SIG-M5 treated with dmso at 0.1 percent for 504 hours (cell line): ENCODE data around the gene RTL10.
"Not testable (repeated sequence)": the region's sequence is repeated elsewhere in the genome, so short reads cannot be mapped to it uniquely, and the experiment has no call there.

Source experiments
- DNase-seq: peaks from one replicate; lab custom pipeline; 2025; ENCODE audit not compliant: unreplicated experiment; lab: John Stamatoyannopoulos, UW

RTL10 gene

GRCh38 chr22:19889951-19890350 is 35.3 kb upstream of the RTL10 start:
- no peak for DNase-seq

DNA sequence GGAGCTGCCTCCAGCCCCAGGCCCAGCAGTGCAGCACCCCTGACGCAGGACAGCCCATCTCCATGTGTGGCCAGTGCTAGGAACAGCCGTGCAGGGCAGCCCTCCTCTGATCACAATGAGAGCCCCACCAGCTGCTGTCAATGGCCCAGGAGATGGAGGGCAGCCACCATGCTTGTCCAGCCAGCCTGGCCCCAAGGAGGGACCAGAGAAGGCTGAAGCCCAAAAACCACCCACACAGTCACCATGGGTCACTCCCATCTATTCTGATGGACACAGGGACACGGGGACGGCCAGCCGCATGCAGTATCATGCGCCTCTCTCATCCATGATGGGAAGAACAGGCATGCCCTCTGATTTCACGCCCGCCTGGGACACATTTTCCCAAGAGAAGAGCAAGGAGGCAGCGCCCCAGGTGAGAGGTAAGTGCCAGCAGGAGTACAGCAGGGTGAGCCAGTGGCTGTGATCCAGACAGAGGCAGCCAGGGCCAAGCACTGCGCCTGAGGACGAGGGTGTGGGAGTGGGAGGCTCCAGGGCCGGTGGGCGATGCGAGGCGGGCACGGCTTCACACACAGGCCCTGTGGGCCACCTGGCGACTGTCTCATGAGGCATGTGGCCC is 33.6 kb upstream of the RTL10 start:
- no peak for DNase-seq

GRCh38 chr22:19887256-19887985 is 32.7 kb upstream of the RTL10 start:
- no peak for DNase-seq

- DNase-seq: peak; percentile 99
Observed at GRCh38 chr22:19886605-19887255, 32.1 kb upstream of the RTL10 start.

- DNase-seq: no peak
Observed at GRCh38 chr22:19885841-19886592, 31.3 kb upstream of the RTL10 start.

GRCh38 chr22:19884954-19885751 is 30.5 kb upstream of the RTL10 start:
- DNase-seq: no peak

DNA sequence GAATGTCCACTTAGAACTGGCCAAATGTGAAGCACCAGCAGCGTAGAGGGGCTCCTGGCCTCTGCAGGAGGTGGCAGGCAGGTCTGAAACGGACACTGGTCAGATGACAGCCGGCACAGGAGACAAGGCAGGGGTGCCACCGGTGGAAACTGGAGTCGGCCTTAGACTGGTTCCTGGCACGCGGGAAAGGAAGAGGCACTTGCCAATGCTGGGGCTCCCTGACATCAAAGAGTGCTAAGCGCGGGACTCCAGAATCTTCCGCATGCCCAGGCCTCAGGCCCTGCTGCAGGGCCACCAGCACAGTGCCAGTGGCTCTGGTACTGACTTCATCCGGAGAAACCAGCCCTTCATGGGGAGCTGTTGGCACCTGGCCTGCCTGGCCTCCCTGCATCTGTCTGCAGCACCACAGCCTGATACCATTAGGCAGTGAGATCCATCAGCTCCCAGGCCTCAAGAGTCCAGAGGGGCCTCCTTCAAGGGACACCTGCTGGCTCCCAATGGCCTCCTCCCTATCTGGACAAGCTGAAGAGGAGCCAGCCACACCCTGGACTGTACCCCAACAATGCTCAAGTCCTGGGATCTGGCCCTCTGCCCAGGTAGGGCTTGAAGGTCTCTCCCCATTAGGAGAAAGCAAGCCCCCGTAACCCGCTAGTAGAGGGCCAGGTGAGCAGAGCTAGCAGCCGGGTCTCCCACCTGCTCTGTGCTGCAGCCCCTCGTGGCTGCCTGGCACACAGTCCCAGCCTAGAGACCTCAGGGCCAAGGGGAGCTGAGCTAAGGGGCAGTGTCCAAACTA is 29.7 kb upstream of the RTL10 start:
- DNase-seq: no peak

DNA sequence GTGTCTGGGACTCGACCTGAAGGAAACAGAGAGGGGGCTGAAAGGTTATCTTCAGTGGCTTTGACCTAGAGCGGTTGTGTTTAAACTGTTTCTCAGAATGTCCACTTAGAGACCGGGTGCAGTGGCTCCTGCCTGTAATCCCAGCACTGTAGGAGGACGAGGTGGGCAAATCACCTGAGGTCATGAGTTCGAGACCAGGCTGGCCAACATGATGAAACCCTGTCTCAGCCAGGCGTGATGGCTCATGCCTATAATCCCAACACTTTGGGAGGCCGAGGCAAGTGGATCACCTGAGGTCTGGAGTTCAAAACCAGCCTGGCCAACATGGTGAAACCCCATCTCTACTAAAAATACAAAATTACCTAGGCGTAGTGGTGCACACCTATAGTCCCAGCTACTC is 28.8 kb upstream of the RTL10 start:
- DNase-seq: not testable (repeated sequence)

- DNase-seq: no peak
Observed at GRCh38 chr22:19882446-19883381, 28.0 kb upstream of the RTL10 start.

- peak; percentile 29 for DNase-seq
Observed at GRCh38 chr22:19880786-19881569, 26.3 kb upstream of the RTL10 start.

DNA sequence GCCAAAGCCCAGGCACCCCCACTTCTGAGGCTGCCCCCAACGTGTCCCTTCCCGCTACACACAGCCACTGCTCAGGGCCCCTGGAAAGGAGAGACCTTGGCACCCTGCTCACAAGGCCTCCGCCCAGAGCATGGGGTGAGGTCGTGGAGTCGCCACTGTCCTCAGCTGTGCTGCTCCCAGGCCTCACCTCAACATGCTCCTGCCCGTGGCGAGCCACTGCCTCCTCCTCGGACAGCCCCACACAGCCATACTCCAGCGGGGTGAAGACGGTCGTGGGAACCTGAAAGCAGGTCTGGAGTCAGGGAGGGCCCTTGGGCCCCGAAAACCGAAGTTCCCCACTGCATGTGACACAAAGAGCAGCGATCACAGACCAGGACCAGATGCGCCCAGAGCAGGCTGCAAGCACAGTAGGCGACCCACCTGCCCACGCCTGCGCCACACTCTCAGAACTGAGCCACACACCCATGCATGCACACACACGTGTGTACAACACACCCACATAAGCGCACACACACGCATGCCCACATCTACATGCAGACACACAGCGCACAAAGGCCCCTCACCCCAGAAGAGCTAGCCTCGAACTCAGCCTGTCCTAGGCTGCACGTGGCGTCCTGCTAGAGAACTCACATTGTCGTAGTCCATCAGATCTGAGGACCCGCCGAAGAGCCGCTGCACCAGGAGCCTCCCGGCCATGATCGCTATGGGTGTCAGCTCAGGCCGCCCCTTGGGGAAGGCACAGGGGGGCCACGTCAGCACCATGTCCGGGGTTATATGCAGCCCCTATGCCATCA is 25.5 kb upstream of the RTL10 start:
- no peak for DNase-seq

- no peak for DNase-seq
Observed at GRCh38 chr22:19879643-19879991, 24.9 kb upstream of the RTL10 start.

- DNase-seq: no peak
Observed at GRCh38 chr22:19879246-19879570, 24.5 kb upstream of the RTL10 start.

DNA sequence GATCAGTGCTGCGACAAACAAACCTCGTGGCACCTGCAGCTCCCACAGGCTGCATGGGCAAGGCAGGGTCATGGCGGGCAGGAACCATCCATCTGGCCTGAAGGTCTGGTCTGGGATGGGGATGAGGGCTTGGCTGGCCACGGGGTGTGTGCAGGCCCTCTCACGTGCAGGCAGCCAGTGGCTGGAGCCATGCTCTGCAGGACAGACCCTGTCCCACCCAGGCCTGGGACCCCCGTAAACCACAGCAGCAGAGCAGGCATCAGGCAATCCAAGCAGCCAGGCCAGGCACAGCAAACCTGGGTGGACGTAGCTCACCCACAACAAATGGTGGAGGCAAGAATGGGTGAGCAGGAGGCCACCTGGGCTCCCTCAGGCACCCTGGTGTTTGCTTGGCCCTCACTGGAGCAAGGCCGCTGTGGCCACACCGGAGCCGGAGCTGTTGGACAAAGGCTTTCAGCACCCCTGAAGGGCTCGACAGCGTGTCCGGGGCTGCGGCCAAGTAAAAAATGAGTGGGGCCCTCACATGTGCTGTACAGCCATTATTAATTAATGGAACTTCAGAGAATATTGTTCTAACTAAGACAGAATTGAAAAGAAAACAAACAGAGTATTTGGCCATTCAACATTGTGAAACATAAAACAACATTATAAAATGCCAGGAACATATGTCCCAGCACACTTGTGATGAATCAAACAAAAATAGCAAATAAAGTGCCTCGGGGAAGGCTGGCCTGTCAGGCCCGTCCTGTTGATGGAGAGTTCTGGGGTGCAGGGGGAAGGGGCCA is 24.0 kb upstream of the RTL10 start:
- no peak for DNase-seq

DNA sequence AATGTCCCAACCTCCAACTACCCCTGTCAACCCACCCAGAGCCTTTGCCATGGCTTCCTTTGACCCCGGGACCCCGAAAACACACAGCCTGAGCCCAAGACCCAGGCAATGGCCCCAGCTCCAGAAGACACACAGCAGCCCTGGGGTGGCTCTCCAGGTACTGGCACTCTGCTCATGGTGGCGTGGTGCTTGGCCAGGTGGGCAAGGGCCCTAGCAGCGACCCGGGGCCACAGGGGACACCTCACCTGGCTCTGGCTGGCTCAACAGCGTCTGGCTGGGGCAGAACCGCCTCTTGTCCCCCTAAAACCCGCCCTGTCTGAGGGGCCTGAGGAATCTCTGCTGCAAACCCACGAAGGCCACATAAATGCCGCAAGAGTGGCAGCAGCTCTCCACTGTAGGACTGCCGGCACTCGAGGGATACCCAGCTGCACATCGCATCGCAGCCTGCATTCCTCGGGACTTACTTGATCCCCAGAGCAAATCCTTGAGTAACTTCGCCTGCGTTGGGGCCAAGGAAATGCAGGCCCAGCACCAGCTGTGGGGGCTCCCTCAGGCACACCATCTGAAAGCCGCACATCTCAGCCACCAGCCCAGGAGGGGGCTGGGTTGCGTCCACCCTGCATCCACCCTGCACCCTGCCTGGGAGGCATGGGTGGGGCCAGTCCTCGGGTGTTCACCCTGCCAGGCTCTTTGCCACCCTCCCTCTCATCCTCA is 23.1 kb upstream of the RTL10 start:
- no peak for DNase-seq

DNA sequence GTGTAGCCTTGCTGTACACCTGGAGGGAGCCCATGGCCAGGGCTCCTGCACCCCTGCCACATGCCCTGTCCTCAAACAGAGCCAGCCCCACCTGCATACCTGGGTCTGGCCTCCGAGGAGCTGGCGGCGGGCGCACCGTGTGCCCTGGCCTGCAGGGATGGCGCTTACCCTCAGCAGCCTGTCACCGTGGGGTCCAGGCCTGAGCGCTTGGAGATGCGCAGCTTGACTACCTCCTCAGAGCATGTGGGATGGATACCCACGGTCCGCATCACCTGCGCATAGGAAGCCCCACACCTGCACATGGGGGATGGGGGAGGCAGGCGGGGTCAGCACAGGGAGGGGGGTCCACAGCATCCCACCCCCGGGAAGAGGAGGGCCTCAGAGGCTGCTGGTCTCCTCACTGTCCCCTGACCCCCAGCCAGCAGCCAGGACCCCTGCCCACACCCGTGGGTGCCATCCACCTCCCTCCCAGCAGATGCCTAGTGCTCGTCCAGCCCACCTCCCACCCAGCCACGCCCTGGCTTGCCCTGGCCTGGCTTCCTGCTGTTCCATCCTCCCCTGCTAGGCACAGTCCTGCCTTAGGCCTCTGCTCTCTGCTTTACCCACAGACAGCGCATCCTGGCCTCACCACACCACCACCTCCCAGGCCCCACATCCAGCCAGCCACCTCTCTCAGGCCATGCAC is 22.4 kb upstream of the RTL10 start:
- DNase-seq: no peak
